GM04503 (cell line): ENCODE data around the gene MEIS2.
A peak's percentile ranks its signal among the peaks of the same experiment; 100 is the strongest.

Experiments used
- DNase-seq: peaks from one replicate; pipeline ENCODE4 v3.0.0-alpha.2; 2012; ENCODE audit warnings: low read depth

Gene MEIS2

GRCh38 chr15:37077623-37078351 lies 22.6 kb downstream of the MEIS2 start:
- no peak for DNase-seq

- no peak for DNase-seq
These were observed 23.8 kb downstream of the MEIS2 start for GRCh38 chr15:37076543-37076942.

GRCh38 chr15:37075777-37076176 lies 24.6 kb downstream of the MEIS2 start:
- DNase-seq: no peak

GRCh38 chr15:37072181-37072580 lies 28.2 kb downstream of the MEIS2 start:
- DNase-seq: no peak

GRCh38 chr15:37071134-37071533 lies 29.2 kb downstream of the MEIS2 start:
- no peak for DNase-seq

- DNase-seq: no peak
These were observed 29.7 kb downstream of the MEIS2 start for GRCh38 chr15:37070686-37071085.

- no peak for DNase-seq
These were observed 38.4 kb downstream of the MEIS2 start for GRCh38 chr15:37061996-37062395.

GRCh38 chr15:37059086-37059485 lies 41.3 kb downstream of the MEIS2 start:
- DNase-seq: peak; percentile 60

- DNase-seq: no peak
These were observed 41.9 kb downstream of the MEIS2 start for GRCh38 chr15:37058316-37058985.

GRCh38 chr15:37057831-37058230 lies 42.5 kb downstream of the MEIS2 start:
- DNase-seq: no peak

GRCh38 chr15:37057256-37057655 lies 43.1 kb downstream of the MEIS2 start:
- no peak for DNase-seq

- no peak for DNase-seq
These were observed 43.9 kb downstream of the MEIS2 start for GRCh38 chr15:37056177-37057121.

- DNase-seq: no peak
These were observed 44.9 kb downstream of the MEIS2 start for GRCh38 chr15:37055481-37055880.

- DNase-seq: no peak
These were observed 46.0 kb downstream of the MEIS2 start for GRCh38 chr15:37054336-37054735.

GRCh38 chr15:37053166-37053565 lies 47.2 kb downstream of the MEIS2 start:
- no peak for DNase-seq

GRCh38 chr15:37050345-37050744 lies 50.0 kb downstream of the MEIS2 start:
- no peak for DNase-seq

GRCh38 chr15:37046876-37047614 lies 53.3 kb downstream of the MEIS2 start:
- DNase-seq: no peak

GRCh38 chr15:37045859-37046740 lies 54.2 kb downstream of the MEIS2 start:
- DNase-seq: no peak

- no peak for DNase-seq
These were observed 55.3 kb downstream of the MEIS2 start for GRCh38 chr15:37044915-37045648.

- no peak for DNase-seq
These were observed 58.5 kb downstream of the MEIS2 start for GRCh38 chr15:37041836-37042235.
